ENCODE measurements around the gene CACNA1D. TPM values are rescaled to one million over a fixed set of nuclear protein-coding genes. Genes with fewer than 3 reads are reported as not detected.

The CACNA1D gene
- total RNA-seq, 1 experiment from 2014 or later, result not detected

DNA sequence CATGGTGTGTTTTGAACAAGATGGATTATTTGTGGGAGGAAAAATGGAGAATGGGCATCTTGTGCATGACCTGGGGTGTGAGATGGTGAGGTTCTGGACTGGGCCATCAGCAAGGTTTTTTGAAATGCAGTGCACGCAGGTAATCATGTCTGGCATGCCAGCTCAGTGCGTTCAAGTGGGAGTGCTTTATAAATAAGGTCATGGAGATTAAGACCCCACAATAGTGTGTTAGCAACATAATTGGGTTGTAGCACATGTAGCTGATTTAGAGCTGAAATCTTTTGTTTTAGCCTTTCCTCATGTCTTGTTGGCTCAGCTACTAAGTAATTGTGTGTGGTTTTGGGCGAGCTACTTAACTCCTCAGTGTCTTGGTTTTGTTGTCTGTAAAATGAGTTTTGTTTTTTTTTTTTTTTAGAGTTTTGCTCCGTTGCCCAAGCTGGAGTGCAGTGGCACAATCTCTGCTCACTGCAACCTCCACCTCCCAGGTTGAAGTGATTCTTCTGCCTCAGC lies 3.9 kb upstream of the CACNA1D start:
- Histone ChIP-seq H3K9me3 (ENCODE audit: low read depth, low read length, poor library complexity, severe bottlenecking) (no peaks in the 10 kb centered on the region), H3K4me3 (ENCODE audit: low read depth, low read length, poor library complexity, severe bottlenecking) (no peak overlapping the region), H3K27me3 (replicated peaks; ENCODE audit: insufficient read depth, low read depth, low read length, poor library complexity) (peaks cover 20% of the 10 kb centered on the region), H3K4me1 (ENCODE audit: insufficient read depth, low read length, poor library complexity, severe bottlenecking) (no peaks in the 10 kb centered on the region), H3K36me3 (ENCODE audit: insufficient read depth, low read length, poor library complexity, severe bottlenecking) (no peaks in the 10 kb centered on the region), H3K27ac (ENCODE audit: low read depth, low read length, poor library complexity, severe bottlenecking) (no peak overlapping the region)
- no peak for DNase-seq (ENCODE audit: low spot score)
- ChIA-PET POLR2A (ENCODE audit: low non-redundant PET) (no interaction called here), CTCF (no interaction called here)
- TF ChIP-seq EZH2 (IDR thresholded peaks at IDR 0.05; ENCODE audit: borderline replicate concordance, low read depth, low read length, poor library complexity, severe bottlenecking), result no peak
- TF ChIP-seq, protein P1, sequence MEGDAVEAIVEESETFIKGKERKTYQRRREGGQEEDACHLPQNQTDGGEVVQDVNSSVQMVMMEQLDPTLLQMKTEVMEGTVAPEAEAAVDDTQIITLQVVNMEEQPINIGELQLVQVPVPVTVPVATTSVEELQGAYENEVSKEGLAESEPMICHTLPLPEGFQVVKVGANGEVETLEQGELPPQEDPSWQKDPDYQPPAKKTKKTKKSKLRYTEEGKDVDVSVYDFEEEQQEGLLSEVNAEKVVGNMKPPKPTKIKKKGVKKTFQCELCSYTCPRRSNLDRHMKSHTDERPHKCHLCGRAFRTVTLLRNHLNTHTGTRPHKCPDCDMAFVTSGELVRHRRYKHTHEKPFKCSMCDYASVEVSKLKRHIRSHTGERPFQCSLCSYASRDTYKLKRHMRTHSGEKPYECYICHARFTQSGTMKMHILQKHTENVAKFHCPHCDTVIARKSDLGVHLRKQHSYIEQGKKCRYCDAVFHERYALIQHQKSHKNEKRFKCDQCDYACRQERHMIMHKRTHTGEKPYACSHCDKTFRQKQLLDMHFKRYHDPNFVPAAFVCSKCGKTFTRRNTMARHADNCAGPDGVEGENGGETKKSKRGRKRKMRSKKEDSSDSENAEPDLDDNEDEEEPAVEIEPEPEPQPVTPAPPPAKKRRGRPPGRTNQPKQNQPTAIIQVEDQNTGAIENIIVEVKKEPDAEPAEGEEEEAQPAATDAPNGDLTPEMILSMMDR (conservative IDR thresholded peaks at IDR 0.05; ENCODE audit: low read depth, low read length), result no peak
- BruUV-seq (replicated peaks), result no TSS peak
- intact Hi-C loops (cut with micrococcal nuclease; ENCODE audit: unreplicated experiment), result no loop called here

DNA sequence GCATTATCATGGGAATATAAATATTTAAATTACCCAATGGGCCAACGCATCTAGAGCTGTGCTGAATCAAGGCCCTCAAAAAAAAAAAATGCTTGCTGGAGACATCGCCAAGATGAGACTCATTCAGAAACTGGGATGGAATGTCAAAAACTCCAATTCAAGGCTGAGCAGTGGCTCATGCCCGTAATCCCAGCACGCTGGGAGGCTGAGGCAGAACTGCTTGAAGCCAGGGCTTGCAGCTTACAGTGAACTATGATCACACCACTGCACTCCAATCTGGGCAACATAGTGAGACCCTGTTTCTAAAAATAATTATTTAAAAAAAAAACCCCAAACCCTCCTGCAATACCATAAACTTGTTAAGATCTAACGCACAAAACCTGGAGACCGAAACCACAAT lies 3.1 kb upstream of the CACNA1D start:
- no peaks in the 10 kb centered on the region for H3K4me1 ChIP-seq (ENCODE audit: insufficient read depth, low read length, poor library complexity, severe bottlenecking)
- H3K27ac ChIP-seq (ENCODE audit: low read depth, low read length, poor library complexity, severe bottlenecking), result no peak overlapping the region
- no TSS peak for BruUV-seq (replicated peaks)
- H3K36me3 ChIP-seq (ENCODE audit: insufficient read depth, low read length, poor library complexity, severe bottlenecking), result no peaks in the 10 kb centered on the region
- peaks cover 28% of the 10 kb centered on the region for H3K27me3 ChIP-seq (replicated peaks; ENCODE audit: insufficient read depth, low read depth, low read length, poor library complexity)
- TF ChIP-seq, protein P1 (conservative IDR thresholded peaks at IDR 0.05; ENCODE audit: low read depth, low read length), result no peak
- no peak for TF ChIP-seq EZH2 (IDR thresholded peaks at IDR 0.05; ENCODE audit: borderline replicate concordance, low read depth, low read length, poor library complexity, severe bottlenecking)
- intact Hi-C loops (cut with micrococcal nuclease; ENCODE audit: unreplicated experiment), result no loop called here
- no peak for DNase-seq (ENCODE audit: low spot score)
- H3K4me3 ChIP-seq (ENCODE audit: low read depth, low read length, poor library complexity, severe bottlenecking), result no peak overlapping the region
- CTCF ChIA-PET, result no interaction called here
- H3K9me3 ChIP-seq (ENCODE audit: low read depth, low read length, poor library complexity, severe bottlenecking), result no peaks in the 10 kb centered on the region
- POLR2A ChIA-PET (ENCODE audit: low non-redundant PET), result no interaction called here

DNA sequence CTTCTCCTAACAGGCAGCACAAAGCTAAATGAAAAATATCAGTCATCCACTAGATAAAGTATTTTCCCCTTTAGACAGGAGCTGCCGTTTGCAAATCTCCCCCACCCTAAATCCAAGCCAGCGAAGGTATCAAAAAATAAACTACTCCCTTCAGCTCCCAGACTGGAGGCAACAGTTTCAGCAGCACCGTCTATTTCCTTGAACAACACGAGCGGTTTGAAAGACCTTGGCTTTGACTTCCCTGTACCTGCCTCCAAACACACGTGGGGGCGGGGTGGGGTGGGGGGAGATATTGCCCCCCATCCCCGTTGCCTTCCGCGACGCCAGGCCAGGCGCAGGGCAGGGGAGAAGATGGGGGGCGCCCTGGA lies 832 bp upstream of the CACNA1D start:
- Histone ChIP-seq H3K27ac (ENCODE audit: low read depth, low read length, poor library complexity, severe bottlenecking) (no peak overlapping the region), H3K4me1 (ENCODE audit: insufficient read depth, low read length, poor library complexity, severe bottlenecking) (no peaks in the 10 kb centered on the region), H3K27me3 (replicated peaks; ENCODE audit: insufficient read depth, low read depth, low read length, poor library complexity) (peaks cover 35% of the 10 kb centered on the region), H3K4me3 (ENCODE audit: low read depth, low read length, poor library complexity, severe bottlenecking) (no peak overlapping the region), H3K9me3 (ENCODE audit: low read depth, low read length, poor library complexity, severe bottlenecking) (no peaks in the 10 kb centered on the region), H3K36me3 (ENCODE audit: insufficient read depth, low read length, poor library complexity, severe bottlenecking) (no peaks in the 10 kb centered on the region)
- intact Hi-C loops (cut with micrococcal nuclease; ENCODE audit: unreplicated experiment), result no loop called here
- TF ChIP-seq EZH2 (IDR thresholded peaks at IDR 0.05; ENCODE audit: borderline replicate concordance, low read depth, low read length, poor library complexity, severe bottlenecking), result no peak
- TF ChIP-seq, protein P1 (conservative IDR thresholded peaks at IDR 0.05; ENCODE audit: low read depth, low read length), result no peak
- DNase-seq (ENCODE audit: low spot score), result no peak
- BruUV-seq (replicated peaks), result no TSS peak
- POLR2A ChIA-PET (ENCODE audit: low non-redundant PET), result no interaction called here
- CTCF ChIA-PET, result no interaction called here

Measured in A673 (cell line).